GM19463 (cell line): ENCODE results near the gene PPHLN1.
"Not testable (repeated sequence)": the region's sequence is repeated elsewhere in the genome, so short reads cannot be mapped to it uniquely, and the experiment has no call there.

Source experiments
- ATAC-seq: cut with Tn5 transposase; IDR thresholded peaks from one replicate; pipeline ENCODE4 v1.9.1; 2021; ENCODE audit warnings: mild to moderate bottlenecking, moderate library complexity; ENCODE audit not compliant: unreplicated experiment

PPHLN1 gene

DNA sequence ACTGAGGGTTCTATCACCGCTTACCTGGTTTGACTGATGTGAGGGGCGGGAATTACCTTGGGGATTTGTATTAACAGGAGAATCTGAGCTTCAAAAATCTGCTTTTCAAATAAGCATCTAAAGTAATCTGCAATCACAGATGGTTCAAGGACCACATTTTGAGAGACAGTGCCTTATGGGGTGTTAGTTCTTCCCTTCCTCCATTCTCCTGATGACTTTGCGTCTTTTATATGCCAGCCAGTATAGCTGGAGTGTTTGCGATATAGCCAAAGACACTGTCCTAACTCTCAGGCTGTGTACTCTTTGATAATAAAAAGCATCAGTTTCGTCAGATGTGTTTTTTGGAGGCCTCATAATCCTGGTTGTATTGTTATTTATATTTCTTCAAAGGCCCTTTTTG, 39.5 kb downstream of the PPHLN1 start:
- no peak for ATAC-seq

- no peak for ATAC-seq
Measured at GRCh38 chr12:42370013-42370412, 44.0 kb downstream of the PPHLN1 start.

DNA sequence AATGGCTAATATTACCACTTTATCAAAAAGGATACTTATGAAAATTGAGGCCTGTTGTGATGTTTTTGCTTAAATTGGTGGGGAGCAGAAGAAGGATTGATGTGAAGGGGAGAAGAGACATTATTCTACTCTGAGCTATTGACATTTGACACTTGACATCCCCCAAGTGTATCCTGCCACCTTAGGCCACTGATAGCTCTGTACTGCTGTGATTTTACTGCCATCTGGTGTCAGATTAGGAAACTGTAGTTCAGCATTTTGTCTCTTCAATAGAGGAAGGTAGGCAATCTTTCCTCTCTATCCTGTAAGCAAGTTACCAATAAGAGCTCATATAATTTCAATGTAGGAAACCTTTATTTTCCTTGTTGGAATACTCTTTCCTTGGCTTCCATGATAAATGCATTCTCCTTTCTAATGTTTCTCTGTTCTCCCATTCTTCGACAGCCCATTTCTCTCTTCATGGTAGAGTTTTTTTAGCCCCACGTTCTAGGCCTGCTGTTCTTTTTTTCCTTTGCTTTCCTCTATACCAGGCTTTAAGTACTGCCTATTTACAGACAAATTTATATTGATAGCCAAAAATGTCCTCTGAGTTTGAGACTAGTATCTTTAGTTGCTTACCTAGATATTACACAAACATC, 46.3 kb downstream of the PPHLN1 start:
- peak; percentile 84 for ATAC-seq

GRCh38 chr12:42373669-42374068, 47.7 kb downstream of the PPHLN1 start:
- ATAC-seq: no peak

GRCh38 chr12:42380733-42381132, 54.8 kb downstream of the PPHLN1 start:
- ATAC-seq: no peak

DNA sequence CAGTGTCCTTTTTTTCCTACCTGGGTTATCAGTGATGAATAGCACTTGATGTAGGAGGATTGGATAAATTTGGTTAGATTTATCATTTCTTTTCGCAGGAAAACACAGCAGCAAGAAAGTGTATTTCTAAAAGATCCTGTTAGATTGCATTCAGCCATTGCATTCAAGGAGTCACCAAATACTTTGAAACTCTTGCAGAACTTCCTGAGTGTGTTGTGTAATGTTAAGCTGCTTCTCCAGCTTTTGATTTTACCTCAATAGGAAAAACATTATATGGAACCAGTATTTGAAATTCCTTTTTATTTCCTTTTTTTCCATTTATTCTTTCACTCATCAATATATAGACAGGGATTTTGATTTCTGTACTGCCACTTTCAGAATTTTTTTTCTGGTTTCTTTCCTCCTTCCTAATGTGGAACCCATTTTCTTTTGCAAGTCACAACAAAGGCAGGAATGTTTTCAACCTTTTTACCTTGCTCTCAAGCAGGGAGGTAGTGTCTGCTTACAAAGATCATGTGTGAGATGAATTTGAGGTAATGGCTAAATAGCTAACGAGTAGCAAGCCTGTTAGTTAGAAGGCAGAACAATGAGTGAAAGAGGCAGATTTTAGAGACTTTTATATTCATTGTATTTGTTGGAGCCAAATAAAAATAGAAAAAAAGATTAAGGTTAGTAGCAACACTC, 56.2 kb downstream of the PPHLN1 start:
- no peak for ATAC-seq

DNA sequence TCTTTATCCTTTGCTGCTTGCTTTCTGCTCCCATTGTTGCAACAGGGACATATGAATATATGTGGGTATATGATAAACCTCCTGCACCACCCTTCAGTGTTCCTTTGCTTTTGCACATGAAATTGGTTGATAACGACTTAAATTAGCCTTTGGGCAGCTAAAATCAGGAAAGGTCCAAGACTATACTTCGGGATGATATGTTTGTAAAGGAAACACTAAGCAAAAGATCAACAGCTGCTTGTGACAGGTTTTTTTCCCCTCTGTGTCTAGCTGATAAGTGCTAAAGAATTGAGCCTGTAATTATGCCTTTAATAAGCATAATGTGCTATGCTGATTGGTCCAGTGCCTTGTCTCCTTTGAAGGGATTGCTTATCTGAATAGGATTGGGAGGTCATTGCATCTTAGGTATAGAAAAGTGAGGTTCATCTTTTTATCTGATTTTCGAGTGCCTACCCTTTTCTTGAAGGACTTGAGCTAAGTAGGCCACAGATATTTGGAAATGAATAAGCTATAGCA, 59.4 kb downstream of the PPHLN1 start:
- no peak for ATAC-seq

GRCh38 chr12:42386308-42386707, 60.3 kb downstream of the PPHLN1 start:
- no peak for ATAC-seq

GRCh38 chr12:42388086-42388485, 62.1 kb downstream of the PPHLN1 start:
- ATAC-seq: not testable (repeated sequence)

DNA sequence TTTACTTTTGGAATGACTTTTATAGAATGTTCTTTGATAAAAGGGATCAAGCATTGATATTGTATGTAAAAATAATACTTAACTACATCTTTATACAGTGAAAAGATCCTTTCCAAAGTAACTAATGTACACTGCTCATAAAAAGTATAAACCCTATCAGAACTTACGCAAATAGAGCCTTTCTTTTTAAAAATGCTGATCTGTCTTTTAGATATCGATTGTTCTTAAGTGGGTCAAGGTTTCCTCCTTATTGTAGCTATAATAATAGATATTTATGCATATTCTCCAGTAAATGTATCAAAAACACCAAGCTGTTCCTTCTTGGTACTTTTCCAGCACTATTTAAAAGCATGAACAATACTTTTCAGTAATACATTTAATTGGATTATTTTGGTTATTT, 68.5 kb downstream of the PPHLN1 start:
- ATAC-seq: no peak

- no peak for ATAC-seq
Measured at GRCh38 chr12:42396473-42397259, 70.7 kb downstream of the PPHLN1 start.

DNA sequence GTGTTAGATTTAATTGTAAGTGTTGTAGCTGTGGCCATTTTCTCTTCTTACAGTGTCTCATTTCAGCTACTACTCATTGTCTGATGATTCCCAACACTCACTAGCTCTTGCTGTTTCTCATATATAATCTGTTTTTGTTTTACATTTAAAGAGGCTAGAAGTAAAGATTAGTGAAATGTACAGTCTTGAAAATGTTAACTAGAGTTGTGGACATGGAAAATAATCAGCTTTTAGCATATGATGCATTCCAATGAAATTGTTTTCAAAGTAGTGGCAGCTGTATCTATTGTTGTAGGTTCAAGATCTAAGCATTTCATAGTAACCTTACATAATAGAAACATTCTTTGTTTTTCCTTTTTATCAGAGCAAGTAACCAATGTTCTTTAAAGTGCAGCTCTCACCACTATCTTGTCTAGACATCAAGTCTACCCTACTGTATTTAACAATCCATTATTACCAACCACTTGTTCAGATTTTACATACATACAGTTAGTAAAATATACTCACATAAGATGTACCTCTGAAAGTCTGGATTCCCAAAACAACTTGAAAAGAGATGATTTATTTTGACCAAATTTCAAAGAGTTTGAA, 76.9 kb downstream of the PPHLN1 start:
- ATAC-seq: no peak

GRCh38 chr12:42407306-42407705, 81.3 kb downstream of the PPHLN1 start:
- no peak for ATAC-seq

DNA sequence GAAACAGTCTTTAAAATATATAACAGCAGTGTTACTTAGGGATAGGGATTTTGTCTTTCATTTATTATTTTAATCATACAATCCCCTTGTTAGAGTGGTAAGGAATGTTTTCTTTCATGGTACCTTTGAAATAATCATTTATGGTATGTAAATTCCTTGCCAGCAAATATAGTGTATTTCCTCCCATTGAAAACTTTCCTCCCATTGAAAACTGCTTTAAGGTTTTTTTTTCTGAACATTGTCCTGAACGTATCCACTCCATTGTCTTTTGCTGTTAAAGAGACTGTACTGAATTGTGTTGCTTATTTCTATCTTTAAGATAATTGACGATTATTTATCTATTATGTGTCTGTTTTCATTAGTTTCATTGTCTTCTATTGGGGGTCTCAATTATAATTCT, 83.5 kb downstream of the PPHLN1 start:
- no peak for ATAC-seq

- no peak for ATAC-seq
Measured at GRCh38 chr12:42410340-42410739, 84.4 kb downstream of the PPHLN1 start.

- no peak for ATAC-seq
Measured at GRCh38 chr12:42420395-42420794, 94.4 kb downstream of the PPHLN1 start.

DNA sequence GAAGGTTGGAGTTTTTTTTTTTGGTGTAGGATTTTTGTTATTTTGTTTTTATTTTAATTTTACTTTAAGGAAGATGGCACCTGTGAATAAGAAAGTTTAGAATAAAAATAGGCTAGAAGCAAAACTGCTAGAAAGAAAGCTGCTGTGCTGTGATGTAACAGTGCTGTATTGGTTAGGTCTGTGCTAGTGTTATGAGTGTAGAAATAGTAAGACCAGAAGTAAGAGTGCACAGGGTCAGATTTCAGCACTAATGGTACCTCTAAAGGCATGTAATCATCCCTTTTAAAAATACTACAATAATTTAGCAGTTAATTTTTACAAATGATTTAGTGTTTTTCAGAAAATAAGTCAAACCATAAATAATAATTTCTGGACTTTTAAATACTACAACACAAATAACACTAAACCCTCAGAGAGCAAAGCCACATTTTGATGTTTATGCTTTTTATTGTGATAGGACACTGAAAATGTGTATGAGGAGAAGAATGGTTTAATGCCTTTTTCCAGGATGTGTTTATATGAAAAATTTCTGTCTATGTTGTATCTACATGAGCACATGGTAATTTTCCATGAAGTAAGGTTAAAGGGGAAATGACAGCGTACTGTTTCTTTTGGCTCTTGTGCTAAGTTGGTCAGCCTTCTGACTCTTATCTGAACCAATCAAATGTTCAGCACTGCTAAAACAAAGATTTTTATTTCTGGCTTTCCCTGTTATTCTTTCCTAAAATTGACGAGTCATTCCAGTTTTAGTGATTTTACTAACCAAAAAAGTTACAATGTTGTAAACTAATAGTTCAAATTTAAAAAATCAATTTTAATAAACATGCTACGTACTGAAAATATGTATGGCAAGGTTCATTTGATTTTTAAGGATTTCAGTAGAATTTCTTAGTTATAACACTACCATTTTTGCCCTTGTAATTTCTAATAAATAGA, 96.1 kb downstream of the PPHLN1 start:
- peak; percentile 88 for ATAC-seq

- no peak for ATAC-seq
Measured at GRCh38 chr12:42422785-42423184, 96.8 kb downstream of the PPHLN1 start.

GRCh38 chr12:42426746-42427145, 100.8 kb downstream of the PPHLN1 start:
- ATAC-seq: no peak

- ATAC-seq: no peak
Measured at GRCh38 chr12:42428850-42429249, 102.9 kb downstream of the PPHLN1 start.
